NCI-H345 treated with DMSO at 0.1 percent for 48 hours (cell line): ENCODE results near the gene KCNMA1.

Source experiments
- DNase-seq: peaks from one replicate; lab custom pipeline; 2025; ENCODE audit not compliant: unreplicated experiment; lab: John Stamatoyannopoulos, UW

KCNMA1 gene

DNA sequence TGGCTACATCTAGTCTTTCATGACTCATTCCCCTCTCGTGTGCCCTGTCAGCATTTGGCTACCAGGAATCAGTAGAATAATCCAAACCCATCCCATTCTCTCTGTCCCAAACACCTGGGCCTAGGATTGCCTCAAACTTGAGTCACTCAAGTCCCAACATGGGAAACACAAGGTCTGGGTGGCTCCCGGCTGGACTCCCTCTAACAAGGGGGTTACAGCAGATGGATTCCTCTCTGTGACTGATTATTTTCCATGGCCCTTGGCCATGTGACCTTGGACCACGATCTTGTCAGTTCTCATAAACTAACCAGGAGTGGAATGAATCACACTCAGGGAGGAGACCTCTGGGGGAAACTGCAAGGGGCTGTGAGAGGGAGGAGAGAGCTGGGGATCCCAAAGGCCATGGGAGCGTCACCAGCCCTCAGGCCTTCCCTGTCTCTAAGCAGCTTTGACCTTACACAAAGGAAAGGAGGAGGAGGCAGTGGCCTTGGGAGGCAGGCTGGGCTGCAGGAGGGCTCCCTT is 533.1 kb downstream of the KCNMA1 start:
- no peak for DNase-seq

DNA sequence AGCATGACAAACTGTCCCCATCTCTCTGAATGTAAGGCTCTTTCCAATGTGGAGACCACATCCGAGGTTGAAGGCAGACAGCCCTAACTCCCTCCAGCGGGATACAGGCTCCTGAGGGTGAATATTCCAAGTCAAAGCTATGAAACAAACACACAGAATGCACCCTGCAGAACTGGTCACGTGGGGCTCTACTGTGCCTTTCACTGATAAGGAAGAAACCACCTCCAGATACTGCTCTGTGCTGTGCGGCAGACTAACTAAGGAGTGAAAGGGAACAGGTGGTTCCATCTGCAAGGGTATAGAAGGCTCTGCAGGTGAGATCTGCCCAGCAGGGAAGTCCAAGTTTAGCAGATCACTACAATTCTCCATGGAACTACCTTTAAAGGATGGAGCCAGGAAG is 534.4 kb downstream of the KCNMA1 start:
- no peak for DNase-seq

GRCh38 chr10:77101341-77101740 is 536.3 kb downstream of the KCNMA1 start:
- DNase-seq, result no peak

- DNase-seq, result no peak
Measured at GRCh38 chr10:77099136-77099535, 538.5 kb downstream of the KCNMA1 start.

DNA sequence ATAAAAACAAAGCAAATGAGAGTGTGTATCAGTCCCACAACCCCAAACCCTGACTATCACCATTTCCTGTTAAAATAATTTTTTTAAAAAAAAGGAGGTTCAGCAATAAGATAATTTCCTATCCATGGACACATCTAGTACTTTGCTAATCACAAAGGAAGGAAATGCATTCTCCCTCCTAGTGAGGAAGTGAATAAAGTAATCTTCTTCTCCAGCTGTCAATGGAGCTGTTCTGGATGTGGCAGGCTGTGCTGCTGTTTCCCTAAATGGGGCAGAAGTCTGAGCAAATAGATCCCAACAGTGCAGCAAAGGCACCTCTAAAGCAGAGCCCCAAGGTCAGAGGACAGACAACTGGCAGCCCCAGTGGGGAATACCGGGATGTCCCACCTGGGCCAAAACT is 540.0 kb downstream of the KCNMA1 start:
- no peak for DNase-seq

DNA sequence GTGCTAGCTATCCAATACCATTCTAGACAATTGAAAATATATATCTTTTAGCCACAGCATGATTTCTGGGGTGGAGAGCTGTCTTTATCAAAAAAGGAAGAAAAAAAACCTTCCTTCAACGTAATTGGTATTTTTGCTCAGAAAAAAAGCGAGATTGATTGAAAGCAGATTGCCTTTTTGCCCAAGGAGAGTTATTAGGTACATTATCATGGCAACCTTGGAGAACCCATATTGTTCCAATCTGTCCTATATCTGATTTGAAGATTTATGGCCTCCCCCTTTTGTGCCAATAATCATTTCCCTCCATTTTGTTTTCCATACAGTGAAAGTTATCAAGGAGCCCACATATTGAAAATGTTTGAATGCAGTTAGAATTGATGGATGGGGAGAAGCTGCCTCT is 544.5 kb downstream of the KCNMA1 start:
- DNase-seq, result no peak

- DNase-seq, result no peak
Measured at GRCh38 chr10:77091597-77092165, 545.9 kb downstream of the KCNMA1 start.

DNA sequence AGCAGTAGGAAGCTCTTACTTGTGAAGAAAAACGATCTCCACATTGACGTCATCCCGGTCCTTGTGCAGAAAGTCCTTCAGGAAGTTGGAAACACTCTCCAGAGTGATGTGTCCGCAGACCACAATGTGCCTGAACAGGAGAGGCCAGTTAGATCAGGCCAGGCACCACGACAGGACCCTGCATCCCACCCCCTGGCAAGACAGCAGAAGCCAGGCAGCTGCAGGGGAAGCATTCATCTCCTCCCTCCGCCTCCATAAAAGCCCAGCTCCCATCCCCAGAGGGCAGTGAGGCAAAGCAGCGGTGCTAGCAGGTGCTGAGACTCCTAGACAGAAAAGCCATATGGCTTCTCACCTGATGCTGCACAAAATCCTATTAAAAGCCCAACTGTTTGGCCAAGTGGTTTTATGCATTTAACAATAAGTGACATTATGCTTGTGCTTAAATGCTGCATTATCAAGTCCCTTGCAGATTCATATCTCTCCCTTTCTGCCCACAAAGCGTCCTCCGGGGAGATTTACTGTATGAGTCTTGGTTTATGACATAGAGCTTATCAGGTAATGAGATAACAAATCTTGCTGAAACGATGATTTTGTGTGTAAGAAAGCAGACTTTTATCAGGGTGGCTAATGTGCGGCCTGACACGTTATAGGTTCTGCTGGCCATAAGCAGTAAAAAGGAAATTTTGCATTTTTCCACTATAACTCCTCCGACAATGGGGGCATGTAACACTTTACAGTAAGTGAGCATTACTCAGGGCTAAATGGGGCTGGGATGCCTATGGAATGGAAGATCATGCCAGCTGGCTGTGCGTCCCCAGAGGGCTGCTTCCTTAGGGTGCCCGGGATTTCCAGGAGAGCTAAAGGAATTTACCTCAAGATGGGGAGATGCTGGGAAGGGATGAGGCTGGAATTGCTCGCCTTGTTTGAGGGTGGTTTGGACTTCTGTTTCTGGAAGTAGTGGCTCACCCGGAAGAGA is 546.9 kb downstream of the KCNMA1 start:
- DNase-seq, result no peak

- no peak for DNase-seq
Measured at GRCh38 chr10:77087366-77087765, 550.2 kb downstream of the KCNMA1 start.

DNA sequence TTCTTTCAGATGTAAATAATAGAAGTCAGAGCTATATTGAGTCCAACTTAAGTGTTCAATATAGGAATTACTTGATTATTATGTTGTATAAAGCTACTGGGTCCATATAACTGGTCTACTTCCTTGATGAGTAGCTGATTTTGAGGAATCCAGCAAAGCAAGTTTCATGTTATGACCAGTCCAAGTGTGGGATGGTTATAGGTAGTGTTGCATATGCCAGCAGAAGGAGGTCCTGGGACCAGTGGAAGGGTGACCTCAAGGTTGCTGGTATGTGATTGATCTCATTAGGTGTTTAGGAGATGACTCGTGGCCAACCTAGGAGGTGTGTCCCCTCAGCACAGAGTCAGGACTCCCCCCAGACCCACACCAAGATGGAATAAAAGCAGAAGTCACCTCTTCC is 551.5 kb downstream of the KCNMA1 start:
- DNase-seq, result no peak

DNA sequence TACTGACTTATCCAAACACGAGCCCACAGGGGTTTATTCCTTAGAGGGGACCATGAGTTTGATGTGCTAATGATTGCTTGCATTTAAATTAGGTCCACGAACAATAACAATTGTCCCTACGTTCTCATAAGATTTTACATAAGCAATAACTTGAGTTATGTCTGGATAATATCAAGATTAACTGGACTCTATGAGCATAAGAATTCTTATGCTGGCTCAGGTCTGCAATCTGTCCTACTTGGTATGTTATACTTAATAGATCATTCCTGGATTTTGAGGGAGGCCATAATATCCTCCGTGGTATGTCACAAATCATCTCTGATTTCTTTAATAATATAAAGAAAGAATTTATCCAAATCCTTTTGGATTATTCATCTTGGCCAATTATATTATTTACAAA is 552.3 kb downstream of the KCNMA1 start:
- DNase-seq, result no peak

DNA sequence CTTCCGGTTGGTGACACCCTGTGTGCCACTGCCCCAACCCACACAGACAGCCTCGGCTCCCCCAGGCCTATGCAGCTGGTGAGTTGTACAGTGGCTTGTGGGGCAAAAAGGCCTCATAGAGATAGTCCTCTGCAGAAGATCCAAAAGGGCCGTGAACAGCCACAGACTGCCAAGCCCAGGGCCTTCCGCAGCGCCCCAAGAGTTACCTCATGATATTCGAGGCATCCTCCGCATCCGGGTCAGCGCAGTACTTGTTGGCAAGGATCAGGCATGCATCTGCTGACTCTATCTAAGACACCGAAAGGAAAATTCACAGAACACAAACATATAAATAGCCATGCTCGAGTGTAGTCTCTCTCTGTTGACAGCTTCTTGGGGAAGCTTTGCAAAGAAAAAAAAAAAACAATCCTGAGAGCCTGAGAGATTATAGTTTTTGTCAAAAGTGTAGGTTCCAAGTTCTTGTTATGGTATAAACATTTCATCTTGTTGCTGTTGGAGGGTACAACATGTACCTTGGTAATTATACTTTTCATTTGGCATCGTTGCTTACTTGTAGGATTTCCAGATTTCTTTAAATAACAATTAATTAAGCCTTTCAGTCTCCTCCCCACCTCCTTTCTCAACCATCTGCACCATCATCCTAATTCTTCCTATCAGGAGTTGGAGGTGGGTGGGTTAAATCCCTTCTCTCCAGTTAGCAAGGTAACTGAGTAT is 553.0 kb downstream of the KCNMA1 start:
- DNase-seq, result no peak

DNA sequence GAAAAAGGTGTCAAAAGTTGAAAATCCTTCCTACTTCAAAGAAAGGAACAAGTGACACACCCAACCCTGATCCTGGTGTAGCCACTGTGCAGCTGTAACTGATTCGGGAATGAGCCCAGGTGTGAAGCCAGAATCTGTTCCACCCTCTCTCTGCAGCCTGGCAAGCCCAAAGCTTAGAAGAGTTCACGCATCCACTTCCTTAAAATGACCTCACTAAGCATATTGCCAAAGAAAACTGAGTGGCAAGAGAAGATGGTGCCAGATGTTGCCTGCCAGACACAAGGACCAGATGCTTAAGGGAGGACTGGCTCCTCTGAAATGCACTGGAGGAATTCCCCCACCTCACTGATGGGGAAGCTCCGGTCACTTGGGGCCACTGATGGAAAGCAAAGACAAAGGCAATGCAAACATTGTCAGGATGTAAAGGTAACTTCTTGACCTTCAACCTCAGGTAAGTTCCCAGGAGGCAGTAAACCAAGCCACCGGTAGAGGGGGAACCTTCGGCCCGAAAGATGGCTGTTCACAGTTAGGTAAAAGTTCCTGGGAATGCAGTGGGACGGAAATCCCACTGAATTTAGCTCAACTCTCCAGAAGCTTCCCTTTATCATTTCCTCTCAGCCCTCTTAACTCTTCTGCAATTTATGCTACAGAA is 554.9 kb downstream of the KCNMA1 start:
- DNase-seq, result no peak

- DNase-seq, result no peak
Measured at GRCh38 chr10:77081481-77081891, 556.1 kb downstream of the KCNMA1 start.

DNA sequence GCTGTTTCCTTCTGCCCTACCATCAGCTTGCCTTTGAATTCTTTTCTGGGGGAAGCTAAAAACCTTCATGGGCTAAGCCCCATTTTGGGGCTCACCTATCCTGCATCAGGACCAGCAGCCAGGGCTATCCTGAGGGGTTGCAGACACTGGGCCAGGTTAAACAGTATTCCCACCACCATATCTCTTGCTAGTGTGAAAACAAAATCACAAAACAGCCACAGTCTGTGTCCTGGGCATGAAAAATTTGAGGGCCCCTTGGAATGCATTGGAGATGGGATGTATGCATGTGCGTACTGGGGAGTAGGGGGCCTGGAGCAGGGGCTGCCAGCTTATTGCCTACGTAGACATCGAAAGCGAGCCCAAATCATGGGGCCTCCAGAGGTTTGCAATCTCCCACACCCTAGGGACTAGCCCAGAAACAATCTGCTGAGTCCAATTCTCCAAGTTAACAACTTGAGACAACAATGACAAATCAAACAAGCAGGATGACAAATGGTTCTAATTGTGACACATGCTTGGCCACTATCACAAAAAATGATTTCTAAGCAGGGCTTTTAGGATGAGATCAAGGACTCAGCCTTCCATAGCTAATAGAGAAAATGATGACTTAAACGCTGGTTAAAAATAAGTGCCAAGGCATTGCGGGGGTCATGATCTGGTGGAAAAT is 557.1 kb downstream of the KCNMA1 start:
- DNase-seq, result no peak

DNA sequence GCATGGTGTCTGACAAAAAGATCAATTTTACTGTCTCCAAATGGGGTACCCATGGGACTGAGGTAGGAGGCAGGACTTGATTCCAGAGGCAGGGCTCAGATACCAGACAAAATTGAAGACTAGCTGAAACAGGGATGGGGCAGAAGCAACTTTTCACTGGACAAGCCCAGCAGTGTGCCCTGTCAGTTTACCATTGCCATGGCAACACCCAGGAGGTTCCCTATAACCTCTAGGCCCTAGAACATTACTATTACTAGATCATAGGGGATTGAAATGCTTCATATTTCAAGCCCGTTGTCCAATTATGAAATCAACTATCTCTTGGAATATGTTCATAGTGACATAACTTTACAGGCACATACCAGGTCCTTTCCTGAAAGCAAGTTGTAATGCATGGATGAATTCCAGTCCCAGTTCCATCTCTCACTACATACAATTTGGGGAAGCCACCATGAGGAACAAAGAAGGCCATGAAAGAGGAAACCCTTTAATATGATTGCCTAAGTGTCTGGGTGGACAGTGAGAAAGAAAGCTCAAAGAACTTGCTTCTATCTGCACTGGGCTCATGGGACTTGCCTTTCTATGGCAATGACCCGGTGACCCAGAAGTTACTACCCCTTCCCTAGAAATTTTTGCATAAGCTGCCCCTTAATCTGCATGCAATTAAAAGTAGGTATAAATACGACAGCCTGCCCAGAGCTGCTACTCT is 557.9 kb downstream of the KCNMA1 start:
- no peak for DNase-seq

DNA sequence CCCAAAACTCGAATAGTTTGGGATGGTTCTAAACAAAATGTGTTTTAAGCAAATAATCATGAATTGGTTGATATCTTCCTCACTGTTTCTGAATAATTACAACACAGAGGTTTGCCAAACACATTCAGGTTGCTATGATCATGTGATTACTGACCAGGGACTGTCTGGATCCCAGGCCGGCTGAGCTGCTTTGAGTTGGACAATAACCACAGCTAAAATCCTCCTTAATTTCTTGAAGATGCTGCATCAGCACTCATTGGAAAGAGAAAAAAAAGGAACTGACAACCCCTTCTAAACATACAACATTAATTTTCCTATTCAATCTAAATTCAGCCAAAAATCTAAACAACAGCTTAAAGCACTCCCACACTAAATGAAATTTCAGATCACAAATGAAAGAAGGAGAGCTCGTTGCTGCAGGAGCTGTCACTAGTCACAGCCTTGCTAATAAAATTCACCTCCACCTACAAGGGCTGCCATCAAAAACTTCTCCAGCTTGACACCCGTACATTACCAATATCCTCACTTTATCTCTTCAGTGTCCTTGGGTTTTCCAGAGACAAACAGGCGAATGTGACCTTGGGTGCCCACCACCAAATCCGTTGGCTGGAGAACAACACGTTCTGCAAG is 560.2 kb downstream of the KCNMA1 start:
- no peak for DNase-seq

- no peak for DNase-seq
Measured at GRCh38 chr10:77075926-77076325, 561.7 kb downstream of the KCNMA1 start.

DNA sequence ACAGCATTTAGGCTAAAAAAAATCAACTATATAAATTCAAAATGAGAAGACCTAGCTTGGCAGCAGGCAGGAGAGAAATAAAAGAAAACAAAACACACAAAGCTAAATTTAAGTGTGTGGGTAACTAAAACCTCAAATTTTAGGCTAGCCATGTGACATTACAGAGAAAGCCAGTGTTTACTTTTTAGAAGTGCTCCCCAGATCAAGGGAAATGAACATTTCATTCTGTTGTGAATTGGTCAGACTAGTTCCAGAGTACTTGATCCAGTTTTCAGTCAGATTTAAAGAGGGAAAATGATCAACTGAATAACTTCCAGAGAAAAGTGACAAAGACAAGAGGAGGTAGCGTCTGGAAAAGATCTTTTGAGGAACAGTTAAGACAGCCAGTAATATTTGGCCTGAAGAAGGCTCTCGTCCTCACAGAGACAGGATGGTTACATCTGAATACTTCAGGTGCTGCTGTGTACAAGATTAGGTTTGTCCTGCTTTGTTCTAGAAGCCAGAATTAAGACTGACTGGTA is 563.4 kb downstream of the KCNMA1 start:
- no peak for DNase-seq

- no peak for DNase-seq
Measured at GRCh38 chr10:77073663-77073960, 564.0 kb downstream of the KCNMA1 start.
